Measurements from ENCODE around the gene ALKBH5. TPM values are rescaled to one million over a fixed set of nuclear protein-coding genes. Genes with fewer than 3 reads are reported as not detected.

The ALKBH5 gene
- total and polyA plus RNA-seq, 2 of the 8 experiments (the other 6 are each of a cell fraction or from before 2014, with no cell fraction given) = 63.7 to 86.4 TPM

GRCh38 chr17:18179804-18180203 lies 3.8 kb upstream of the ALKBH5 start:
- Histone ChIP-seq H2BK12ac (ENCODE audit: low read depth, low read length) (no peak overlapping the region), H3K9ac (replicated peaks in 1 of 4; ENCODE audit: extremely low read depth in 1 of 4, low read depth in 3 of 4, low read length in 3 of 4) (no peak overlapping the region; a peak in 1 of 7 replicates), H3K4me2 (ENCODE audit: insufficient read depth in 1 of 2, low read depth in 2 of 2, low read length in 2 of 2) (no peak overlapping the region), H3K4me3 (ENCODE audit: extremely low read depth in 1 of 4, insufficient read depth in 2 of 4, low read depth in 3 of 4, low read length in 4 of 4) (no peak overlapping the region), H3K4me1 (replicated peaks in 1 of 4; ENCODE audit: control insufficient read depth in 3 of 4, insufficient read depth in 4 of 4, low read length in 3 of 4) (peaks cover 0 to 10% (median 3%) of the 10 kb centered on the region in 4 experiments; a peak in 6 of 7 replicates), H4K91ac (replicated peaks; ENCODE audit: insufficient read length, low read length) (no peak overlapping the region), H3K9me3 (ENCODE audit: insufficient read depth in 2 of 2, low read depth in 1 of 2, low read length in 1 of 2) (no peaks in the 10 kb centered on the region), H3K79me1 (ENCODE audit: low read depth, low read length) (no peaks in the 10 kb centered on the region), H4K8ac (ENCODE audit: extremely low read depth, insufficient read depth, low read length) (no peak overlapping the region), H3K56ac (replicated peaks; ENCODE audit: insufficient read length, low read depth, low read length) (no peak overlapping the region), H3K18ac (ENCODE audit: extremely low read depth, low read length) (no peak overlapping the region), H2BK15ac (ENCODE audit: low read length) (no peak overlapping the region), H3K27me3 (replicated peaks in 1 of 4; ENCODE audit: control insufficient read depth in 3 of 4, extremely low read depth in 1 of 4, insufficient read depth in 3 of 4, low read length in 3 of 4) (no peaks in the 10 kb centered on the region), H3K14ac (ENCODE audit: insufficient read length) (no peak overlapping the region), H2BK5ac (ENCODE audit: low read depth, low read length) (no peak overlapping the region), H2BK20ac (ENCODE audit: low read length) (no peak overlapping the region), H3K79me2 (ENCODE audit: control insufficient read depth in 1 of 2, insufficient read depth in 2 of 2, low read length in 2 of 2) (peaks cover 5 to 6% of the 10 kb centered on the region in 2 experiments; a peak in 3 of 4 replicates), H2AFZ (ENCODE audit: low read length) (no peak overlapping the region), H2AK5ac (ENCODE audit: low read depth, low read length) (no peak overlapping the region), H3K23me2 (ENCODE audit: low read depth, low read length) (peaks cover 13% of the 10 kb centered on the region), H3K23ac (ENCODE audit: insufficient read length) (no peak overlapping the region), H3K36me3 (ENCODE audit: control insufficient read depth in 2 of 4, insufficient read depth in 4 of 4, low read length in 3 of 4) (no peaks in the 10 kb centered on the region), H2BK120ac (replicated peaks; ENCODE audit: low read depth, low read length) (no peak overlapping the region), H4K5ac (ENCODE audit: insufficient read length, low read depth, low read length) (no peak overlapping the region), H3K4ac (replicated peaks; ENCODE audit: insufficient read length, low read depth, low read length) (no peak overlapping the region), H3K27ac (ENCODE audit: low read depth, low read length) (no peak overlapping the region), H4K20me1 (replicated peaks in 1 of 2; ENCODE audit: control insufficient read depth in 1 of 2, insufficient read depth in 2 of 2, low read length in 2 of 2) (peaks cover 1 to 4% of the 10 kb centered on the region in 2 experiments)
- CTCF ChIA-PET (ENCODE audit: partially characterized antibody) = interaction anchor here (0.9 to 4.8 kb wide), 4 partner anchors 10 to 51 kb away, joined by 3 to 53 read pairs (median 3); no protein-coding TSS in a partner anchor
- POLR2A ChIA-PET (ENCODE audit: partially characterized antibody) = interaction anchor here (0.9 to 6.1 kb wide), 2 partner anchors 9 to 152 kb away, joined by 3 to 43 read pairs; no protein-coding TSS in a partner anchor
- WGBS, 2 experiments (ENCODE audit: extremely low coverage in 1 of 2, insufficient coverage in 1 of 2, insufficient read length in 1 of 2, insufficient replicate concordance in 2 of 2, low coverage in 1 of 2, low lambda C conversion rate in 2 of 2, missing lambda C conversion rate in 1 of 2) = 97% methylated on average over 7 of the region's 7 CpGs; no CpG with 5 or more reads in 1 of the 2 experiments
- TF ChIP-seq HDAC6 (IDR thresholded peaks at IDR 0.05; ENCODE audit: low read depth, low read length) = no peak
- DNase-seq (ENCODE audit: low read depth in 1 of 2, low spot score in 2 of 2) (no peak), FAIRE-seq (no peak)
